Stimulated activated CD8-positive, alpha-beta memory T cell treated with anti-CD3 and anti-CD28 coated beads, Interleukin-4, amount 100 ng/mL, for 4 hours (primary cell): ENCODE results near the gene FAM135A.
"Not testable (repeated sequence)": the region's sequence is repeated elsewhere in the genome, so short reads cannot be mapped to it uniquely, and the experiment has no call there.

Source experiments
- DNase-seq, 2 donors: peaks; one replicate each; pipeline ENCODE4 v3.0.0-alpha.2; 2020; ENCODE audit warnings: low read depth in 2 of 2, low spot score in 1 of 2

The FAM135A gene

GRCh38 chr6:70537266-70537665 lies 124.0 kb downstream of the FAM135A start:
- DNase-seq, result no peak

GRCh38 chr6:70538376-70538775 lies 125.1 kb downstream of the FAM135A start:
- DNase-seq, result no peak

GRCh38 chr6:70547313-70547712 lies 134.0 kb downstream of the FAM135A start:
- DNase-seq, result no peak

- DNase-seq, result no peak
Measured at GRCh38 chr6:70547905-70548304, 134.6 kb downstream of the FAM135A start.

- DNase-seq, result no peak
Measured at GRCh38 chr6:70549327-70549726, 136.0 kb downstream of the FAM135A start.

GRCh38 chr6:70551566-70551965 lies 138.3 kb downstream of the FAM135A start:
- no peak for DNase-seq

GRCh38 chr6:70552286-70552940 lies 139.1 kb downstream of the FAM135A start:
- not testable (repeated sequence) for DNase-seq

GRCh38 chr6:70552974-70553373 lies 139.7 kb downstream of the FAM135A start:
- no peak for DNase-seq

GRCh38 chr6:70557998-70558397 lies 144.7 kb downstream of the FAM135A start:
- no peak for DNase-seq

- DNase-seq, result not testable (repeated sequence)
Measured at GRCh38 chr6:70562401-70562800, 149.1 kb downstream of the FAM135A start.

- DNase-seq, result no peak
Measured at GRCh38 chr6:70563530-70563929, 150.2 kb downstream of the FAM135A start.

GRCh38 chr6:70566751-70567382 lies 153.6 kb downstream of the FAM135A start, which contains the start of gene SDHAF4:
TSS of gene SDHAF4 (plus strand) at chr6:70566930. CDS start at chr6:70566941, 11 bp downstream.
- DNase-seq, result peak; percentile 87 to 92

- no peak for DNase-seq
Measured at GRCh38 chr6:70574643-70575042, 161.3 kb downstream of the FAM135A start.

GRCh38 chr6:70575899-70576495 lies 162.7 kb downstream of the FAM135A start:
- DNase-seq, result no peak

GRCh38 chr6:70586114-70586513 lies 172.8 kb downstream of the FAM135A start:
- DNase-seq, result no peak

GRCh38 chr6:70590400-70590799 lies 177.1 kb downstream of the FAM135A start:
- no peak for DNase-seq

- DNase-seq, result no peak
Measured at GRCh38 chr6:70592391-70593117, 179.2 kb downstream of the FAM135A start.

GRCh38 chr6:70593118-70593486 lies 179.8 kb downstream of the FAM135A start:
- DNase-seq, result no peak

GRCh38 chr6:70599187-70599586 lies 185.9 kb downstream of the FAM135A start:
- DNase-seq, result no peak

- DNase-seq, result no peak
Measured at GRCh38 chr6:70601014-70601413, 187.7 kb downstream of the FAM135A start.

GRCh38 chr6:70604254-70604653 lies 190.9 kb downstream of the FAM135A start:
- DNase-seq, result no peak

GRCh38 chr6:70607371-70607770 lies 194.1 kb downstream of the FAM135A start:
- DNase-seq, result not testable (repeated sequence)
